Body of pancreas (tissue), 4 donors: ENCODE results near the gene AURKA. TPM values are rescaled to one million over a fixed set of nuclear protein-coding genes. Genes with fewer than 3 reads are reported as not detected.
"Not testable (repeated sequence)": the region's sequence is repeated elsewhere in the genome, so short reads cannot be mapped to it uniquely, and the experiment has no call there.

Experiments used
- ATAC-seq: fragments of 150-250 bp; one replicate; pipeline ENCODE4 v1.9.1; 2016
- DNase-seq, 4 donors: peaks; one replicate each; pipeline ENCODE4 v3.0.0-alpha.2; 2019
- H3K27ac ChIP-seq, 4 donors: fragments of 200-600 bp; sonication (generic); 1 replicate in 3 of 4; 2 replicates in 1 of 4; pipeline versions ENCODE4 v1.5.1 to v1.6.1; 2016 to 2019; ENCODE audit warnings: mild to moderate bottlenecking in 1 of 4, mixed read lengths in 1 of 4, moderate library complexity in 1 of 4
- H3K27me3 ChIP-seq, 2 donors: fragments of 200-600 bp; sonication (generic); one replicate each; pipeline ENCODE4 v1.6.0; 2016; ENCODE audit warnings: mild to moderate bottlenecking in 1 of 2
- H3K36me3 ChIP-seq, 2 donors: fragments of 200-600 bp; sonication (generic); replicated peaks in 1 of 2; 2 replicates each; pipeline ENCODE4 v1.5.1; 2016; ENCODE audit warnings: low read depth in 2 of 2; ENCODE audit not compliant: insufficient read depth in 1 of 2
- H3K4me1 ChIP-seq: fragments of 200-600 bp; sonication (generic); one replicate; pipeline ENCODE4 v1.6.0; 2016
- H3K4me3 ChIP-seq, 2 donors: fragments of 200-600 bp; sonication (generic); 1 replicate in 1 of 2; 2 replicates in 1 of 2; pipeline ENCODE4 v1.5.1; 2016 to 2019
- H3K9me3 ChIP-seq, 3 donors: fragments of 200-600 bp; sonication (generic); 1 replicate in 2 of 3; 2 replicates in 1 of 3; pipeline ENCODE4 v1.5.1; 2016
- CTCF ChIP-seq, 7 experiments: fragments of 450-650 bp in 4 of 7; fragments of 200-600 bp in 3 of 7; sonication (generic) in 3 of 7; IDR thresholded peaks; one replicate each; pipeline ENCODE4 v1.5.1; 2016 to 2019; ENCODE audit warnings: antibody characterized with exemption in 7 of 7
- POLR2A ChIP-seq, 3 donors: fragments of 450-650 bp; IDR thresholded peaks; one replicate each; pipeline ENCODE4 v1.6.1; 2016; ENCODE audit warnings: antibody characterized with exemption in 3 of 3, mild to moderate bottlenecking in 2 of 3
- WGBS, 2 donors: methylation state at CpG; one replicate each; pipeline ENCODE4 v1.1.5; 2017; 5-methylcytosine and 5-hydroxymethylcytosine counted together
- intact Hi-C: fragments of 100-400 bp; cut with DNase I; formaldehyde crosslinking; loops from one replicate; pipeline ENCODE4 v1.15.1; 2023
- total RNA-seq, 2 donors: library from RNA; depleted of rRNA; stranded (reverse); fragments of >200 nt; gene quantifications; one replicate each; pipeline ENCODE4 v1.1.0, GENCODE V29; 2016

AURKA gene
- total RNA-seq, 2 donors from 2014 or later, result 0.66 to 1.0 TPM

- no peaks in the 10 kb centered on the region for H3K4me1 ChIP-seq
- DNase-seq (no peak), ATAC-seq (no peak)
- no peaks in the 10 kb centered on the region for H3K27me3 ChIP-seq
- intact Hi-C loops, result no loop called here
- H3K4me3 ChIP-seq, result no peak overlapping the region
- no peak overlapping the region for H3K27ac ChIP-seq
- WGBS, 2 donors, result 83 to 87% methylated on average over 12 of the region's 12 CpGs
- H3K36me3 ChIP-seq, result no peaks in the 10 kb centered on the region
- H3K9me3 ChIP-seq, result no peaks in the 10 kb centered on the region
- no peak for TF ChIP-seq POLR2A (IDR thresholded peaks at IDR 0.05)
- no peak for TF ChIP-seq CTCF (IDR thresholded peaks at IDR 0.05)
These were observed 23.1 kb upstream of the AURKA start for GRCh38 chr20:56414842-56415765.

DNA sequence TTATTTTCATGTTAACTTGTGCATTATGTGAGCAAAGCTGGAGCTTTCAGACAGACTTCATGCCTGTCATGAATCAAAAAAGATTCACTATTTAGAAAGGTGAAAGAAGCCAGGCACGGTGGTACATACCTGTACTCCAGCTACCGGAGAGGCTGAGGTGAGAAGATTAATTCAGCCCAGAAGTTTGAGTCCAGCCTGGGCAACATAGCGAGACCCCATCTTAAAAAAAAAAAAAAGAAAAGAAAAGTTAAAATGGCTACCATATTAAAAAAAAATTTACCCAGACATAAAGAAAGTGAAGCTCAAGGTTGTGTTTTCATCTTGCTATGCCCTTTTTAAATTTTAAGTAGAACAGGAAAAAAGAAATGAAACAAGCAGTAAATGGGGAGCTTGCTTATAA is 20.9 kb upstream of the AURKA start:
- Histone ChIP-seq H3K27me3 (no peaks in the 10 kb centered on the region), H3K4me1 (no peaks in the 10 kb centered on the region), H3K9me3 (no peaks in the 10 kb centered on the region), H3K36me3 (no peaks in the 10 kb centered on the region), H3K4me3 (no peak overlapping the region), H3K27ac (peak overlapping the region in 2 of 4 donors; percentile 28 to 76)
- DNase-seq, result no peak
- WGBS, 2 donors, result 94 to 97% methylated on average over 3 of the region's 3 CpGs
- TF ChIP-seq CTCF (IDR thresholded peaks at IDR 0.05), result no peak
- intact Hi-C loops, result no loop called here
- ATAC-seq, result no peak

DNA sequence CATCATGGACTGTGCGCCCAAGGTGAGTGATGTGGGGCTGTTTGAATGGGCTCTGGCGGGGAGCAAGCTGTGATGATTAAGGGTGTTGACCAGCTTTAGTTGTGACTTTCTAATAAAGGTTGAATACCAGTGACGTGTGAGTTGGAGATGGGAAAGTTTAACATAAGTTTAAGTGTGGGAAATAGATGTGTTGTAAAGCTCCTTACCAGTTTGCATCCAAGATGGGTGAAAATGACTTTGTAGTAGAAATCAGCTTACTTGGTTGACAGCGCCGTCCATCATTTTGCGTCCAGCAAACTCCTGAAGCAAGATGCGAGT is 20.4 kb upstream of the AURKA start:
- Histone ChIP-seq H3K4me1 (no peaks in the 10 kb centered on the region), H3K9me3 (no peaks in the 10 kb centered on the region), H3K4me3 (no peak overlapping the region), H3K27me3 (no peaks in the 10 kb centered on the region), H3K27ac (peak overlapping the region in 3 of 4 donors; percentile 1 to 76 (median 28)), H3K36me3 (peaks cover 0 to 3% of the 10 kb centered on the region in 2 donors)
- intact Hi-C loops, result no loop called here
- ATAC-seq (no peak), DNase-seq (no peak)
- TF ChIP-seq CTCF (IDR thresholded peaks at IDR 0.05) (no peak), POLR2A (IDR thresholded peaks at IDR 0.05) (no peak)
- WGBS, 2 donors, result 87 to 88% methylated on average over 7 of the region's 7 CpGs

- peak; percentile 52 for ATAC-seq
- H3K36me3 ChIP-seq, result peaks cover 0 to 8% of the 10 kb centered on the region in 2 donors
- no peaks in the 10 kb centered on the region for H3K4me1 ChIP-seq
- no peak for TF ChIP-seq CTCF (IDR thresholded peaks at IDR 0.05)
- TF ChIP-seq POLR2A (IDR thresholded peaks at IDR 0.05), result peak in 1 of 3 donors; percentile 43
- peak within 1 kb of the TSS in 3 of 4 donors; percentile 1 to 76 (median 28) for H3K27ac ChIP-seq
- intact Hi-C loops, result no loop called here
- 54 to 72% methylated on average over 10 of the region's 10 CpGs for WGBS, 2 donors
- no peaks in the 10 kb centered on the region for H3K9me3 ChIP-seq
- H3K27me3 ChIP-seq, result no peaks in the 10 kb centered on the region
- peak in 1 of 4 donors; percentile 54 for DNase-seq
- no peak within 1 kb of the TSS for H3K4me3 ChIP-seq
These were observed 19.9 kb upstream of the AURKA start, which contains the start of gene CASS4 for GRCh38 chr20:56411759-56412472. Gene CASS4 (plus strand): TSS chr20:56412260. CDS start chr20:56412459, 199 bp downstream.

DNA sequence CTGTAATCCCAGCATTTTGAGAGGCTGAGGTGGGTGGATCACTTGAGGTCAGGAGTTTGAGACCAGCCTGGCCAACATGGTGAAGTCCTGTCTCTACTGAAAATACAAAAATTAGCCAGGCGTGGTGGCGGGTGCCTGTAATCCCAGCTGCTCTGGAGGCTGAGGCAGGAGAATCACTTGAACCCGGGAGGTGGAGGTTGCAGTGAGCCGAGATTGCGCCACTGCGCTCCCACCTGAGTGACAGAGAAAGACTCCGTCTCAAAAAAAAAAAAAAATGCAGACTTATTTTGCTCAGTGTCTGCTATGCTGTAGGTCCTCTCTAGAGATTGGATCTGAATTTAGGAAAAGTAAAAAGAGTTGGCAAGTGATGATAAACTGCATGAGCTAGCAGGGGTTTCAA is 19.3 kb upstream of the AURKA start:
- peak overlapping the region in 2 of 4 donors; percentile 28 to 76 for H3K27ac ChIP-seq
- H3K9me3 ChIP-seq, ATAC-seq, intact Hi-C loops, H3K4me3 ChIP-seq, H3K27me3 ChIP-seq, DNase-seq, H3K4me1 ChIP-seq: not testable (repeated sequence)
- 94 to 95% methylated on average over 7 of the region's 7 CpGs for WGBS, 2 donors
- peaks cover 0 to 13% of the 10 kb centered on the region in 2 donors for H3K36me3 ChIP-seq
